Endothelial cell of umbilical vein (primary cell): ENCODE data around the gene FUZ. TPM values are rescaled to one million over a fixed set of nuclear protein-coding genes. Genes with fewer than 3 reads are reported as not detected.
A peak's percentile ranks its signal among the peaks of the same experiment; 100 is the strongest.

Experiments
- Bru-seq: library from RNA; stranded (reverse); fragments of 400-500 nt; gene quantifications from one replicate; lab custom pipeline; 2021; lab: Mats Ljungman, UMichigan
- BruChase-seq, 2 experiments: library from RNA; stranded (reverse); fragments of 400-500 nt; gene quantifications; one replicate each; lab custom pipeline; 2021; lab: Mats Ljungman, UMichigan
- BruUV-seq: library from RNA; stranded (reverse); fragments of 400-500 nt; replicated peaks from 2 replicates; lab custom pipeline; 2021; lab: Mats Ljungman, UMichigan
- CTCF ChIA-PET: fragments of 300-600, 350-600 bp; sonication (Branson Sonifier 250); formaldehyde crosslinking; loops from one replicate; lab custom pipeline; 2021; ENCODE audit warnings: antibody characterized with exemption, inconsistent platforms; lab: Charles Lee
- POLR2A ChIA-PET: fragments of 300-600, 350-600 bp; sonication (Branson Sonifier 250); formaldehyde crosslinking; loops from one replicate; lab custom pipeline; 2021; ENCODE audit warnings: antibody characterized with exemption, inconsistent platforms; lab: Charles Lee
- DNase-seq: peaks from one replicate; pipeline ENCODE4 v3.0.0-alpha.2; 2011; ENCODE audit warnings: low read depth, low spot score
- FAIRE-seq: peaks from 2 replicates; lab custom pipeline; 2011; peaks lifted over from hg19 to GRCh38; lab: Jason Lieb, UNC
- H2AFZ ChIP-seq: 2 replicates; pipeline ENCODE4 v1.6.0; 2012; ENCODE audit warnings: low read depth, low read length, control low read depth, inconsistent platforms
- H3K27ac ChIP-seq: 2 replicates; pipeline ENCODE4 v1.5.1; 2011; ENCODE audit warnings: low read depth, mild to moderate bottlenecking, control low read depth, low read length, moderate library complexity; ENCODE audit not compliant: insufficient read depth
- H3K27me3 ChIP-seq, 2 experiments: 2 replicates each; pipeline versions ENCODE4 v1.6.0 to v1.6.1; 2011; ENCODE audit warnings: low read length in 2 of 2, mixed read lengths in 1 of 2; ENCODE audit not compliant: control insufficient read depth in 2 of 2, insufficient read depth in 2 of 2
- H3K36me3 ChIP-seq, 2 experiments: 2 replicates in 1 of 2; 3 replicates in 1 of 2; pipeline ENCODE4 v1.5.1; 2011; ENCODE audit warnings: low read length in 2 of 2, mild to moderate bottlenecking in 1 of 2, moderate library complexity in 1 of 2; ENCODE audit not compliant: control insufficient read depth in 2 of 2, insufficient read depth in 2 of 2; ENCODE audit errors: extremely low read depth in 1 of 2
- H3K4me1 ChIP-seq: 3 replicates; pipeline ENCODE4 v1.5.1; 2011; ENCODE audit warnings: mild to moderate bottlenecking, low read length; ENCODE audit not compliant: control insufficient read depth, insufficient read depth; ENCODE audit errors: extremely low read depth
- H3K4me2 ChIP-seq: 2 replicates; pipeline ENCODE4 v1.6.1; 2011; ENCODE audit warnings: low read length, control low read depth, mixed read lengths; ENCODE audit not compliant: insufficient read depth
- H3K4me3 ChIP-seq, 3 experiments: fragments of 200-600 bp in 1 of 3; sonication (generic), shearing (Covaris generic) in 1 of 3; replicated peaks in 1 of 3; 2 replicates each; pipeline ENCODE4 v1.5.1; 2011 to 2016; ENCODE audit warnings: control low read depth in 3 of 3, low read length in 3 of 3, mild to moderate bottlenecking in 2 of 3, inconsistent platforms in 1 of 3, low read depth in 1 of 3, moderate library complexity in 1 of 3; ENCODE audit not compliant: insufficient read depth in 1 of 3
- H3K79me2 ChIP-seq: 2 replicates; pipeline ENCODE4 v1.6.0; 2012; ENCODE audit warnings: low read length, inconsistent platforms; ENCODE audit not compliant: control insufficient read depth, insufficient read depth
- H3K9ac ChIP-seq: replicated peaks from 2 replicates; pipeline ENCODE3; 2011; ENCODE audit warnings: low read length, control low read depth; ENCODE audit not compliant: insufficient read depth; ENCODE audit errors: extremely low read depth
- H3K9me1 ChIP-seq: replicated peaks from 3 replicates; pipeline ENCODE4 v1.6.0; 2011; ENCODE audit warnings: mild to moderate bottlenecking, low read length; ENCODE audit not compliant: control insufficient read depth, insufficient read depth; ENCODE audit errors: extremely low read depth
- H3K9me3 ChIP-seq: replicated peaks from 2 replicates; pipeline ENCODE4 v1.5.1; 2012; ENCODE audit warnings: low read length, inconsistent platforms; ENCODE audit not compliant: control insufficient read depth, insufficient read depth
- H4K20me1 ChIP-seq: replicated peaks from 2 replicates; pipeline ENCODE3; 2011; ENCODE audit warnings: mild to moderate bottlenecking, low read length; ENCODE audit not compliant: control insufficient read depth, insufficient read depth; ENCODE audit errors: extremely low read depth
- CTCF ChIP-seq, 2 donors: IDR thresholded peaks; 1 replicate in 1 of 2; 2 replicates in 1 of 2; pipeline ENCODE4 v1.5.1; 2011; ENCODE audit warnings: low read length in 2 of 2, mild to moderate bottlenecking in 2 of 2, moderate library complexity in 2 of 2, control low read depth in 1 of 2, inconsistent platforms in 1 of 2, low read depth in 1 of 2; ENCODE audit not compliant: insufficient read depth in 1 of 2; ENCODE audit errors: extremely low read depth in 1 of 2
- EZH2 ChIP-seq: IDR thresholded peaks from 2 replicates; pipeline ENCODE4 v1.6.1; 2012; ENCODE audit warnings: borderline replicate concordance, low read depth, mild to moderate bottlenecking, moderate library complexity, low read length, inconsistent platforms; ENCODE audit not compliant: severe bottlenecking
- FOS ChIP-seq: IDR thresholded peaks from 2 replicates; pipeline ENCODE4 v1.6.1; 2011; ENCODE audit warnings: mild to moderate bottlenecking, low read length, moderate library complexity, borderline replicate concordance; ENCODE audit not compliant: insufficient read depth
- GATA2 ChIP-seq: IDR thresholded peaks from 2 replicates; pipeline ENCODE4 v1.7.0; 2011; ENCODE audit warnings: low read depth, mild to moderate bottlenecking, moderate library complexity, mixed read lengths, low read length; ENCODE audit not compliant: insufficient read length, insufficient read depth
- JUN ChIP-seq: IDR thresholded peaks from 2 replicates; pipeline ENCODE4 v1.6.1; 2011; ENCODE audit warnings: borderline replicate concordance, low read depth; ENCODE audit not compliant: insufficient read length, insufficient read depth
- MAX ChIP-seq: IDR thresholded peaks from 2 replicates; pipeline ENCODE4 v1.6.1; 2011; ENCODE audit not compliant: insufficient read depth, insufficient read length
- MYC ChIP-seq: IDR thresholded peaks from one replicate; pipeline ENCODE4 v1.6.1; 2011; ENCODE audit warnings: mild to moderate bottlenecking, low read depth, low read length
- POLR2A ChIP-seq: IDR thresholded peaks from 2 replicates; pipeline ENCODE4 v1.6.1; 2012; ENCODE audit warnings: low read depth, mild to moderate bottlenecking, control low read depth, low read length
- POLR2AphosphoS5 ChIP-seq: IDR thresholded peaks from 2 replicates; pipeline ENCODE4 v1.6.1; 2012; ENCODE audit warnings: low read depth, mild to moderate bottlenecking, control low read depth, low read length, moderate library complexity; ENCODE audit not compliant: insufficient read depth
- dilution Hi-C: fragments of 300-500 bp; cut with MboI; formaldehyde crosslinking; loops from one replicate; pipeline ENCODE4 v1.15.0; 2019; ENCODE audit warnings: low sequenced_read_pairs; ENCODE audit not compliant: extremely low pct_ligation_motif_present
- intact Hi-C: fragments of 100-400 bp; cut with micrococcal nuclease; formaldehyde crosslinking; loops from one replicate; pipeline ENCODE4 v1.10.0; 2022
- long read RNA-seq: library from polyadenylated mRNA; stranded (forward); transcript quantifications from one replicate; pipeline ENCODE4 v2.0.0, GENCODE V29; 2021
- polyA minus RNA-seq, 3 experiments: library from RNA; depleted of rRNA, polyadenylated mRNA; stranded (reverse); fragments of >200 nt; gene quantifications; 1 replicate in 1 of 3; 2 replicates in 2 of 3; pipeline ENCODE4 v1.2.3, GENCODE V29; 2011
- polyA plus RNA-seq, 4 experiments: library from polyadenylated mRNA; depleted of rRNA in 3 of 4; stranded (reverse) in 3 of 4; unstranded in 1 of 4; fragments of >200 nt; gene quantifications; 2 replicates each; pipeline versions ENCODE4 v1.2.1 to v1.2.3, GENCODE V29; 2011 to 2012; ENCODE audit warnings: missing spikeins in 1 of 4
- total RNA-seq: library from RNA; stranded (reverse); gene quantifications from 2 replicates; pipeline ENCODE4 v1.2.3, GENCODE V29; 2021

FUZ gene
- total RNA-seq, result 14.0 and 15.3 TPM in 2 replicates
- polyA plus RNA-seq, result 12.3 and 14.5 TPM in 2 replicates
- 10.7 and 12.5 TPM in 2 replicates for polyA plus RNA-seq (2011; cell fraction: cytosol; rRNA removed)
- 15.1 and 15.3 TPM in 2 replicates for polyA plus RNA-seq (2011; cell fraction: nucleus; rRNA removed)
- 7.9 and 13.3 TPM in 2 replicates for polyA plus RNA-seq (2012)
- 6.8 and 11.8 TPM in 2 replicates for polyA minus RNA-seq
- not detected for polyA minus RNA-seq (2011; cell fraction: cytosol; rRNA and poly(A)+ RNA removed)
- 3.1 and 4.6 TPM in 2 replicates for polyA minus RNA-seq (2011; cell fraction: nucleus; rRNA and poly(A)+ RNA removed)
- Bru-seq, nascent RNA, result percentile 42 among the genes with signal in this experiment
- percentile 46 among the genes with signal in this experiment for BruChase-seq, experiment 1, labeled RNA remaining after a 6-hour chase
- BruChase-seq, experiment 2, labeled RNA remaining after a 2-hour chase, result percentile 41 among the genes with signal in this experiment
- long read RNA-seq, partial matches to known transcripts, result 1 of 10 reads
- long read RNA-seq, other reads (novel, unspliced or antisense), result 5 of 10 reads

GRCh38 chr19:49812997-49813861 lies at the start of gene FUZ:
Gene FUZ, minus strand, starts transcription at chr19:49813292. Its CDS starts 186 bp downstream, at chr19:49813106.
- ChIA-PET CTCF (interaction anchor here (0.8 to 2.0 kb wide), 8 partner anchors 12 to 136 kb away, joined by 3 to 15 read pairs (median 4); partner anchors contain the start of genes PRMT1 and PTOV1), POLR2A (interaction anchor here (0.7 kb wide), 1 partner anchor 11 kb away, joined by 3 read pairs; no protein-coding TSS in a partner anchor)
- no TSS peak for BruUV-seq
- no peak for TF ChIP-seq JUN
- TF ChIP-seq FOS, result no peak
- peak; percentile 17 to 53 for TF ChIP-seq CTCF (IDR thresholded peaks at IDR 0.05; ENCODE audit: extremely low read depth in 1 of 2, insufficient read depth in 1 of 2, low read depth in 1 of 2, low read length in 2 of 2)
- no peak for TF ChIP-seq MYC
- TF ChIP-seq POLR2A, result no peak
- no peak for TF ChIP-seq EZH2
- TF ChIP-seq GATA2, result no peak
- TF ChIP-seq MAX, result peak; percentile 34
- TF ChIP-seq POLR2AphosphoS5, result no peak
- H4K20me1 ChIP-seq, result no peaks in the 10 kb centered on the region
- H3K27me3 ChIP-seq, result no peaks in the 10 kb centered on the region
- no peaks in the 10 kb centered on the region for H3K9me3 ChIP-seq
- H3K4me2 ChIP-seq, result peak within 1 kb of the TSS; percentile 80
- dilution Hi-C loops, result no loop called here
- FAIRE-seq, result peak; percentile 98
- peak within 1 kb of the TSS; percentile 93 for H3K27ac ChIP-seq
- no peaks in the 10 kb centered on the region for H3K36me3 ChIP-seq
- H3K4me1 ChIP-seq, result peaks cover 23% of the 10 kb centered on the region
- H2AFZ ChIP-seq, result peak within 1 kb of the TSS; percentile 73
- peaks cover under 1% of the 10 kb centered on the region for H3K79me2 ChIP-seq
- H3K4me3 ChIP-seq, result peak within 1 kb of the TSS; percentile 57 to 88 (median 59)
- intact Hi-C loops, result loop anchor here (1.0 to 2.0 kb wide), 4 partner anchors 37 to 64 kb away; partner anchors contain the start of genes AKT1S1, PNKP and TBC1D17
- DNase-seq, result peak; percentile 99
- peak within 1 kb of the TSS; percentile 95 for H3K9ac ChIP-seq
- no peaks in the 10 kb centered on the region for H3K9me1 ChIP-seq
